Ectodermal cell (in vitro differentiated cells): ENCODE data around the gene VSTM4. TPM values are rescaled to one million over a fixed set of nuclear protein-coding genes. Genes with fewer than 3 reads are reported as not detected.

ENCODE experiments used
- H3K27ac ChIP-seq: 2 replicates; pipeline ENCODE4 v1.7.0; 2013; ENCODE audit warnings: mild to moderate bottlenecking, low read depth, low read length; ENCODE audit not compliant: insufficient read depth, poor library complexity, severe bottlenecking
- H3K27me3 ChIP-seq: 2 replicates; pipeline ENCODE4 v1.7.0; 2013; ENCODE audit warnings: mild to moderate bottlenecking, low read length; ENCODE audit not compliant: insufficient read depth, control insufficient read depth, poor library complexity, severe bottlenecking
- H3K36me3 ChIP-seq: one replicate; pipeline ENCODE4 v1.7.0; 2013; ENCODE audit warnings: low read length; ENCODE audit not compliant: control insufficient read depth, insufficient read depth
- H3K4me1 ChIP-seq: one replicate; pipeline ENCODE4 v1.7.0; 2013; ENCODE audit warnings: low read length; ENCODE audit not compliant: control insufficient read depth, insufficient read depth
- H3K4me3 ChIP-seq: 2 replicates; pipeline ENCODE4 v1.7.0; 2013; ENCODE audit warnings: low read depth, low read length, control low read depth; ENCODE audit not compliant: insufficient read depth
- H3K9me3 ChIP-seq: 2 replicates; pipeline ENCODE4 v1.7.0; 2013; ENCODE audit warnings: mild to moderate bottlenecking, low read length, moderate library complexity; ENCODE audit not compliant: control insufficient read depth
- WGBS, 2 experiments: methylation state at CpG; one replicate each; pipeline ENCODE4 v1.1.7; 2013; ENCODE audit warnings: missing lambda C conversion rate in 2 of 2; 5-methylcytosine and 5-hydroxymethylcytosine counted together
- polyA plus RNA-seq, 4 experiments: library from polyadenylated mRNA; stranded (reverse); fragments of 50-300 nt; gene quantifications; one replicate each; pipeline ENCODE4 v1.2.3, GENCODE V29; 2013

VSTM4 gene
- polyA plus RNA-seq (2013, experiment 1 of 4): 1.3 TPM
- polyA plus RNA-seq (2013, experiment 2 of 4): 1.7 TPM
- polyA plus RNA-seq (2013, experiment 3 of 4): 1.7 TPM
- 1.9 TPM for polyA plus RNA-seq (2013, experiment 4 of 4)

DNA sequence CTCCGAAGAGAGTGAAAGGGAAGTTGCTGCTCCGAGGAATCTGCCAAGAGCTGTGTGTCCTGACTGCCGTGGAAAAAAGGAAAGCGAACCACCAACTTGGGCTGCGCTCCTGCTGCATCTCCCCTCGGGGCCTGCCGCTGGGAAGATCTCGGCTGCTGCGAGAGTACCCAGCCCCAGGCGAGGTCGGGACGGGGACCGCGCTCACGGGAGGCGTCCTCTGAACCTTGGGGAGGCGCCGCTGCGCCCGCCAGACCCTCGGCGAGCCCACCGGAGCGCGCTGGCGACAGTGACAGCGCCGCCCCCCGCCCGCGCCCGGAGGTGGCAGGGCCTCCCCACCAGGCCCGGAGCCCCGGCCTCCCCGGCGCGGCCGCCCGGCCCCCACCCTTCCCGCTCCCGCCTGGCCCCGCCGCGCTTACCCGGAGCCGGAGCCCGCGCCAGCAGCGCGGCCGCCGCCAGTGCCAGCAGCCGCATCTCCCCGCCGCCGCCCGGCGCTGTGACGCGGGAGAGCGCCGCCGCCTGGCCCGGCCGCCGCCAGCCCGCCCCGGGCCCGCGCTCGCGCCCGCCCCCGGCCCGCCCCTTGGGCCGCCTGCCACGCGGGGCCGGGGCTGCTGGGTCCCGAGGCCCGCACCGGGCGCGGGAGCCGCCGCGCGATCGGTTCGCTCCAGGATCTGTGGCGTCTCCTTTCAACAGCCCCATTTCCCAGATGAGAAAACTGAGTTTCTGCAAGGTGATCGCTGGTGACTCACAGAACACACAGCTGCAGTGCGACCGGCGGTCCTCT, at the start of gene VSTM4:
Gene VSTM4 (minus strand): TSS at position 508 of the 781 bp plus-strand sequence. CDS start 37 bp downstream, at position 471.
- Histone ChIP-seq H3K4me3 (peak within 1 kb of the TSS; percentile 46), H3K27ac (no peak within 1 kb of the TSS), H3K36me3 (no peaks in the 10 kb centered on the region), H3K9me3 (no peaks in the 10 kb centered on the region), H3K4me1 (peaks cover 5% of the 10 kb centered on the region), H3K27me3 (peaks cover 19% of the 10 kb centered on the region)
- 2 to 3% methylated on average over 95 of the region's 95 CpGs for WGBS, 2 experiments

- 63 to 71% methylated on average over 8 to 9 of the region's 9 CpGs for WGBS, 2 experiments
- Histone ChIP-seq H3K9me3 (no peaks in the 10 kb centered on the region), H3K27me3 (no peaks in the 10 kb centered on the region), H3K27ac (no peak overlapping the region), H3K4me3 (no peak overlapping the region), H3K36me3 (no peaks in the 10 kb centered on the region), H3K4me1 (no peaks in the 10 kb centered on the region)
Measured at GRCh38 chr10:49164559-49165188, 49.4 kb upstream of the VSTM4 start.

- H3K27ac ChIP-seq: no peak overlapping the region
- no peaks in the 10 kb centered on the region for H3K27me3 ChIP-seq
- no peak overlapping the region for H3K4me3 ChIP-seq
- 93 to 98% methylated on average over 4 of the region's 4 CpGs for WGBS, 2 experiments
- H3K9me3 ChIP-seq: no peaks in the 10 kb centered on the region
- no peaks in the 10 kb centered on the region for H3K4me1 ChIP-seq
- no peaks in the 10 kb centered on the region for H3K36me3 ChIP-seq
Measured at GRCh38 chr10:49163741-49164140, 48.4 kb upstream of the VSTM4 start.

DNA sequence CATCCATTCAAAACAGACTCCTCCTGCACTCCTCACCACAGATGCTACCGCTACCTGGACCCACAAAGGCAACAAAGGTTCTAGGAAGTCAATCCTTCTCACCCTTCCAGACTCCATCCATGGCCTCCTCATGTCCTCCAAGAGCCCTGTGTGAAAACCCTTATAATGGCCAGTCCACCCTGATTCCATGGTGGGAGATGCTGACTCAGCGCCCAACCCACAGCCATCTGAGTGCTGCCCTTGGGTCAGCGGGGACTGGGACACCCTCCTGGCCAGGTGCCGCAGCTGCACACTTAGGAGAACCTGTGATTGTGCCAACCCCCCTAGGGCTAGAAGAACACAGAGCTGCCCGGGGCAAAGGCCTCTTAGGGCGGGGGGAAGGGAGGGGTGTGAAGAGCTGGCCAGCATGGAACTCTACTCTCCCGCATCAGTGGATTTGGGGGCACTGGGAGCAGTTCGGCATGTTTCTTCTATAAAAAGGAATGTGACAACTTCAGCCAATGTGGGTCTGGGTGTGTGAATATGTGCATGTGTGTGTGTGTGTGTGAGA, 47.5 kb upstream of the VSTM4 start:
- Histone ChIP-seq H3K4me3 (no peak overlapping the region), H3K4me1 (no peaks in the 10 kb centered on the region), H3K9me3 (no peaks in the 10 kb centered on the region), H3K36me3 (no peaks in the 10 kb centered on the region), H3K27me3 (no peaks in the 10 kb centered on the region), H3K27ac (no peak overlapping the region)
- WGBS, 2 experiments: 96% methylated on average over 8 of the region's 8 CpGs

GRCh38 chr10:49162063-49162462, 46.7 kb upstream of the VSTM4 start:
- 94 to 96% methylated on average over 5 of the region's 5 CpGs for WGBS, 2 experiments
- H3K36me3 ChIP-seq: no peaks in the 10 kb centered on the region
- no peak overlapping the region for H3K27ac ChIP-seq
- H3K4me1 ChIP-seq: no peaks in the 10 kb centered on the region
- H3K27me3 ChIP-seq: no peaks in the 10 kb centered on the region
- H3K4me3 ChIP-seq: no peak overlapping the region
- no peaks in the 10 kb centered on the region for H3K9me3 ChIP-seq

GRCh38 chr10:49161411-49161997, 46.2 kb upstream of the VSTM4 start:
- WGBS, 2 experiments: 63% methylated on average over 8 of the region's 8 CpGs
- H3K9me3 ChIP-seq: no peaks in the 10 kb centered on the region
- no peaks in the 10 kb centered on the region for H3K27me3 ChIP-seq
- H3K4me1 ChIP-seq: no peaks in the 10 kb centered on the region
- no peaks in the 10 kb centered on the region for H3K36me3 ChIP-seq
- H3K4me3 ChIP-seq: no peak overlapping the region
- H3K27ac ChIP-seq: no peak overlapping the region

GRCh38 chr10:49160814-49161213, 45.5 kb upstream of the VSTM4 start:
- Histone ChIP-seq H3K4me1 (no peaks in the 10 kb centered on the region), H3K27ac (no peak overlapping the region), H3K36me3 (no peaks in the 10 kb centered on the region), H3K4me3 (no peak overlapping the region), H3K27me3 (no peaks in the 10 kb centered on the region), H3K9me3 (no peaks in the 10 kb centered on the region)
- 90 to 95% methylated on average over 5 of the region's 5 CpGs for whole genome bisulfite sequencing, 2 experiments

DNA sequence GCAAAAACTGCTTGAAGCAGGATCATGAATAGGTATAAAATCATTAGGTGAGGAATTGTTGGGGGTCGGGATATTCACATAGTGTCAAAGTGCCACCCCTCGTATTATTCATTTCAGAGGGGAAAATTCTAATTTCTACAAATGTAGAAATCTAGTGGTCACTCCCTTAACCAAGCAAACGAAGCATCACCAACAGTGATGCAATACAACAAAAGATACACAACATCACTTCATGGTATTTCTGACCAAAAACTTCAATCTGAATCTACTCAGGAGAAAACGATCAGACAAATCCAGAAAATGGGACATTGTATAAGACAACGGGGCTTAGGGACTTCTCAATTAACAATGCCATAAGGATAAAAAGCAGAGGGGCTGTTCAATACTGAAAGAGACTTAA, 44.8 kb upstream of the VSTM4 start:
- 93 to 95% methylated on average over 5 of the region's 5 CpGs for WGBS, 2 experiments
- Histone ChIP-seq H3K4me3 (no peak overlapping the region), H3K27ac (no peak overlapping the region), H3K9me3 (no peaks in the 10 kb centered on the region), H3K27me3 (no peaks in the 10 kb centered on the region), H3K4me1 (no peaks in the 10 kb centered on the region), H3K36me3 (no peaks in the 10 kb centered on the region)

GRCh38 chr10:49158915-49159314, 43.6 kb upstream of the VSTM4 start:
- Histone ChIP-seq H3K9me3 (no peaks in the 10 kb centered on the region), H3K27ac (no peak overlapping the region), H3K27me3 (no peaks in the 10 kb centered on the region), H3K4me1 (no peaks in the 10 kb centered on the region), H3K4me3 (no peak overlapping the region), H3K36me3 (no peaks in the 10 kb centered on the region)
- WGBS, 2 experiments: 86% methylated on average over 2 of the region's 3 CpGs; no CpG with 5 or more reads in 1 of the 2 experiments

GRCh38 chr10:49158404-49158803, 43.1 kb upstream of the VSTM4 start:
- no peaks in the 10 kb centered on the region for H3K4me1 ChIP-seq
- H3K4me3 ChIP-seq: no peak overlapping the region
- no peak overlapping the region for H3K27ac ChIP-seq
- H3K27me3 ChIP-seq: no peaks in the 10 kb centered on the region
- no peaks in the 10 kb centered on the region for H3K9me3 ChIP-seq
- H3K36me3 ChIP-seq: no peaks in the 10 kb centered on the region
- 3 to 23% methylated on average over 4 to 6 of the region's 7 CpGs for WGBS, 2 experiments
